ENCODE results near the gene FLRT1.

FLRT1 gene

DNA sequence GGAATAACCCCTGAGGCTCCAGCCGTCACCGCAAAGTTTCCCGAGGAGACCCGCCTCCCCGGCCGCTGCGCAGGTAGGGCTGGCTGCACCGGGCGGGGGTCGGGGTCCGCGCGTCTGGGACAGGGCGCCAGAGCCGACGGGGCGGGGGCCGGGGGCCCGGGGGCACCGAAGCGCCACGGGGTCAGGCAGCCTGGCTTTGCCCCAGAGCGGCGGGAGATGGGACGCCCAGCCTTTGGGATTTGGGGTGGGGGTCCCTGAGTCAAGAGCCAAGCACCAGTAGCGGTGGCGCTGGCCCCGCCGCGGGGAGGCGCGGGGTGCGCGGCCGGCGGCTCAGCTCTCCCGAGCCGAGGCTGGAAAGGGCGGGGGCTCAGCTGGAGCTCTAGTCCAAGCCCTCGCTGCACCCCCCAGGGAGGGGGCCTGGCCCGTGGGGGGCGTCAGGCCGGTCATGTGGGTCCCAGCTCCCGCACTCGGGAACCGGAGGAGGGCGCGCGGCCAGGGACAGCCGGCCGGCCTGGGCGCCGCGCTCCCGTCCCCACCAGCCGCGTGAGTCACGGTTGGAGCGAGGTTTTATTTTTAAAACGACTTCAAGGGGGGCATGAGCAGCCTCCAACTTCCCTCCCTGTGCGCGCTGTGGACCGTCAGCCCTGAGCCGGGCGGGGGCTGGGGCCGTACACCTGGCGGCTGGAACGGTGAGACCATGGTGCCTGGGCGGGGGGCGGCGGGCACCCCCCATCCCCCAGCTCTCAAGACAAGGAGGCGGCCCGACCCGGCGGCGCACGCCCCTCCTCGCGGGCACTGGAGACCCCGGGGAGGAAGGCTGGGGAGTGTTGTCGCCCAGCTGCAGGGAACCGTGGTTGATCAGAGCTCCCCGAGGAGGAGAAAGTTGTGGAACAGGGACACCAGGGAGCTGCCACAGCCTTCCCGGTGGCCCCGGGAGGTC is 626 bp downstream of the FLRT1 start:
- no peak overlapping the region for H3K56ac ChIP-seq (ENCODE audit: low read length)
- no peak overlapping the region for H4K5ac ChIP-seq (ENCODE audit: low read length)
- no peak overlapping the region for H2BK5ac ChIP-seq (ENCODE audit: low read length)
- H3K4me2 ChIP-seq (ENCODE audit: low read length), result peak overlapping the region; percentile 20
- H3K23ac ChIP-seq (ENCODE audit: low read length), result peak overlapping the region; percentile 1
- no peak overlapping the region for H2BK120ac ChIP-seq (ENCODE audit: low read depth, low read length)
- H3K4ac ChIP-seq (ENCODE audit: low read depth, low read length), result no peak overlapping the region
- H2BK15ac ChIP-seq (replicated peaks; ENCODE audit: low read depth), result no peak overlapping the region
- no peak overlapping the region for H3K9ac ChIP-seq (ENCODE audit: low read length)
- no peak overlapping the region for H3K4me3 ChIP-seq (ENCODE audit: low read length)
- H3K18ac ChIP-seq (ENCODE audit: low read length), result no peak overlapping the region
- no peaks in the 10 kb centered on the region for H3K36me3 ChIP-seq (ENCODE audit: control insufficient read depth, insufficient read depth, low read length)
- H3K4me1 ChIP-seq (ENCODE audit: control insufficient read depth, low read depth, low read length), result no peaks in the 10 kb centered on the region
- H3K27ac ChIP-seq (ENCODE audit: low read depth, low read length), result no peak overlapping the region
- no peaks in the 10 kb centered on the region for H3K79me2 ChIP-seq (ENCODE audit: control insufficient read depth, insufficient read depth, low read length)
- H3K27me3 ChIP-seq (ENCODE audit: insufficient read depth, low read length, poor library complexity), result peaks cover 28% of the 10 kb centered on the region
- H3K79me1 ChIP-seq (ENCODE audit: low read length), result no peaks in the 10 kb centered on the region
- no CpG with 5 or more reads among the region's 85 CpGs for WGBS (ENCODE audit: extremely low coverage, insufficient coverage, low lambda C conversion rate)
- H2AK5ac ChIP-seq (ENCODE audit: low read length), result no peak overlapping the region
- no peak overlapping the region for H4K8ac ChIP-seq (ENCODE audit: low read depth, low read length)
- DNase-seq, result no peak

DNA sequence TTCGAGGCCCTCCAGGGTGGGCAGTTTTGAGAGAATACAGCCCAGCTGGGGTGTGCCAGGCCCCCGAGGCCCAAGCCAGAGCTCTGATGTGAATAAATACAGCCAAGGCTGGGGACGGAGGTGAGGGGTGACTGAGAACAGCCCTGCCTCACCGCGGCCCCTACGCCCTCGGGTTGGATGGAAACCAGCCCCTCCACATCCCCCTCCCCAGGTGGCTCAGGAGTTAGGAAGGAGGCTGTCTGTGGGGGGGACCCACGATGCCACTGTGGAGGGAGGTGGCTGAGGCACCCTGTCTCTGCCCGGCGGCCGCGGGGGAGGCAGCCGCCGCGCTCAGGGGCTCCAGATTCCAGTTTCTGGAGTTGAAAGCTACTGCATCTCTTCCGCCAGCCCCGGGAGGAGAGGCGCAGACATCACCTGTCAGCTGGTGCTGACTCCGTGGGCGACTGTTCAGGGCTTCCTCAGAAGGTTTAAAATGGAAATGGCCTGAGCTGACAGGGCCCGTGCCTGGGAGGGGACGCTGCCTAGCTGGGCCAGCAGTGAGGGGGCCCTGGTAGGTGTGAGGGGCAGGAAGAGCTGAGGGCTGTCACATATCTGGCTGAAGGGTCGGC is 1.4 kb downstream of the FLRT1 start:
- no peaks in the 10 kb centered on the region for H3K79me1 ChIP-seq (ENCODE audit: low read length)
- no peak overlapping the region for H2BK15ac ChIP-seq (replicated peaks; ENCODE audit: low read depth)
- peak overlapping the region; percentile 1 for H3K23ac ChIP-seq (ENCODE audit: low read length)
- no peak overlapping the region for H3K4me3 ChIP-seq (ENCODE audit: low read length)
- H3K27ac ChIP-seq (ENCODE audit: low read depth, low read length), result no peak overlapping the region
- no peak overlapping the region for H2BK5ac ChIP-seq (ENCODE audit: low read length)
- no peaks in the 10 kb centered on the region for H3K36me3 ChIP-seq (ENCODE audit: control insufficient read depth, insufficient read depth, low read length)
- no peak overlapping the region for H3K9ac ChIP-seq (ENCODE audit: low read length)
- H4K5ac ChIP-seq (ENCODE audit: low read length), result no peak overlapping the region
- DNase-seq, result no peak
- no peak overlapping the region for H2BK120ac ChIP-seq (ENCODE audit: low read depth, low read length)
- no peak overlapping the region for H4K8ac ChIP-seq (ENCODE audit: low read depth, low read length)
- no peak overlapping the region for H3K18ac ChIP-seq (ENCODE audit: low read length)
- no peak overlapping the region for H2AK5ac ChIP-seq (ENCODE audit: low read length)
- H3K56ac ChIP-seq (ENCODE audit: low read length), result no peak overlapping the region
- no peak overlapping the region for H3K4me2 ChIP-seq (ENCODE audit: low read length)
- peaks cover 28% of the 10 kb centered on the region for H3K27me3 ChIP-seq (ENCODE audit: insufficient read depth, low read length, poor library complexity)
- no peak overlapping the region for H3K4ac ChIP-seq (ENCODE audit: low read depth, low read length)
- no peaks in the 10 kb centered on the region for H3K79me2 ChIP-seq (ENCODE audit: control insufficient read depth, insufficient read depth, low read length)
- H3K4me1 ChIP-seq (ENCODE audit: control insufficient read depth, low read depth, low read length), result no peaks in the 10 kb centered on the region
- WGBS (ENCODE audit: extremely low coverage, insufficient coverage, low lambda C conversion rate), result no CpG with 5 or more reads among the region's 23 CpGs

DNA sequence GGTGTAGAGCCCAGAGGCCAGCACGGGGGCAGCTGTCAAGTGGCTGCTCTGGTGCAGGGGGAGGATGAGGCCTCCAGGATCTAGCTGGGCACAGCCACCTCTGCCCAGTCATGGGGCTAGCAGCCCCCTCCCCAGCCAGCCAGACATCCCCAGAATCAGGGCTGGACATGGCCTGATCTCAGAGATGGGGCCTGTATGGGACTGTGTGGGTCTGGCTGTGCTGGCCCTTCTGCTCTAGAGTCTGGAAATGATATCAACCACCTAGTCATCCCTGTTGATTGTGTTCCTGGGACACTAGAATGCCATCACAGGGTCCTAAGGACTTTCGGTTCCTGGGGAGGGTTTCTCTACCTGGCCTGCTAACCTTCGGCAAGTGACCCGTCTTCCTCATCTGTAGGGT is 2.8 kb downstream of the FLRT1 start:
- no peak overlapping the region for H3K9ac ChIP-seq (ENCODE audit: low read length)
- no peak overlapping the region for H3K18ac ChIP-seq (ENCODE audit: low read length)
- H3K23ac ChIP-seq (ENCODE audit: low read length), result no peak overlapping the region
- DNase-seq, result no peak
- H2BK5ac ChIP-seq (ENCODE audit: low read length), result no peak overlapping the region
- H4K5ac ChIP-seq (ENCODE audit: low read length), result no peak overlapping the region
- H3K4me2 ChIP-seq (ENCODE audit: low read length), result no peak overlapping the region
- H2BK120ac ChIP-seq (ENCODE audit: low read depth, low read length), result no peak overlapping the region
- no peak overlapping the region for H3K4ac ChIP-seq (ENCODE audit: low read depth, low read length)
- H3K36me3 ChIP-seq (ENCODE audit: control insufficient read depth, insufficient read depth, low read length), result no peaks in the 10 kb centered on the region
- no peak overlapping the region for H3K27ac ChIP-seq (ENCODE audit: low read depth, low read length)
- H3K79me2 ChIP-seq (ENCODE audit: control insufficient read depth, insufficient read depth, low read length), result no peaks in the 10 kb centered on the region
- no peaks in the 10 kb centered on the region for H3K79me1 ChIP-seq (ENCODE audit: low read length)
- no peak overlapping the region for H4K8ac ChIP-seq (ENCODE audit: low read depth, low read length)
- WGBS (ENCODE audit: extremely low coverage, insufficient coverage, low lambda C conversion rate), result no CpG with 5 or more reads among the region's 4 CpGs
- H2BK15ac ChIP-seq (replicated peaks; ENCODE audit: low read depth), result no peak overlapping the region
- H3K4me1 ChIP-seq (ENCODE audit: control insufficient read depth, low read depth, low read length), result no peaks in the 10 kb centered on the region
- H3K4me3 ChIP-seq (ENCODE audit: low read length), result no peak overlapping the region
- no peak overlapping the region for H2AK5ac ChIP-seq (ENCODE audit: low read length)
- H3K56ac ChIP-seq (ENCODE audit: low read length), result no peak overlapping the region
- peaks cover 28% of the 10 kb centered on the region for H3K27me3 ChIP-seq (ENCODE audit: insufficient read depth, low read length, poor library complexity)

DNA sequence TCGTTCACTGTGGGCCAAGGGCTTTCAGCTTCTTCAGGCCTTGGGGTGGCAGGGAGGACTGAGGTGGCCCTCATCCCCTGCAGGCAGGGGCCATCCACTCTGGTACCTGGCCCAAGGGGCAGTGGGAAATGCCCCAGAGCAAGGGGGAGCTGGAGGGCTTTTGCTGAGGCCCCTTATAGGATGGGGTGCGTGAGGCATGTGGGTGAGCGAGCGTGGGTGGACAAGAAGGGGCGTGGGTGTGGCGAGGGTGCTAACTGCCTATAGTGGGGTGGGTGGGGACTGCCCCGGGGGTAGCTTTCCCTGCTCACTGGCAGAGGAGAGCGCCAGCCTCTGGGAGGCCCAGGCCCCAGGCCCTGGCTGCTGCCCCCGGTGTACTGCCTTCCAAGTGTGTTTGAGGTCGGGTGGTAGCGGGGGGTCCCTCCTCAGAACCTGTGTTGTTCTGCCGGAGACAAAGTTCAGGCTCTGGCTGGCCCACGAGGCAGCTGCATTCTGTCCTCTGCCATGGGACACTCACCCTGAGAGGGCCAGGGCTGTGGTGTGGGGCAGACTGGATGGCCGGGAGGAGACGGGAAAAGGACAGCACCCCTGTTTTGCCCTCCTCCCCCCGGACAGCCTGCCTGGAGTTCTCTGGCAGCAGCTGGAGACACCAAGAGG is 3.4 kb downstream of the FLRT1 start:
- WGBS (ENCODE audit: extremely low coverage, insufficient coverage, low lambda C conversion rate), result no CpG with 5 or more reads among the region's 16 CpGs
- no peak overlapping the region for H3K27ac ChIP-seq (ENCODE audit: low read depth, low read length)
- H3K4me2 ChIP-seq (ENCODE audit: low read length), result no peak overlapping the region
- H3K23ac ChIP-seq (ENCODE audit: low read length), result no peak overlapping the region
- no peaks in the 10 kb centered on the region for H3K36me3 ChIP-seq (ENCODE audit: control insufficient read depth, insufficient read depth, low read length)
- DNase-seq, result no peak
- no peak overlapping the region for H4K8ac ChIP-seq (ENCODE audit: low read depth, low read length)
- H3K9ac ChIP-seq (ENCODE audit: low read length), result no peak overlapping the region
- H3K4me3 ChIP-seq (ENCODE audit: low read length), result no peak overlapping the region
- H2BK5ac ChIP-seq (ENCODE audit: low read length), result no peak overlapping the region
- H3K27me3 ChIP-seq (ENCODE audit: insufficient read depth, low read length, poor library complexity), result peaks cover 28% of the 10 kb centered on the region
- H3K18ac ChIP-seq (ENCODE audit: low read length), result no peak overlapping the region
- no peak overlapping the region for H4K5ac ChIP-seq (ENCODE audit: low read length)
- H2BK15ac ChIP-seq (replicated peaks; ENCODE audit: low read depth), result no peak overlapping the region
- H3K56ac ChIP-seq (ENCODE audit: low read length), result no peak overlapping the region
- H3K4me1 ChIP-seq (ENCODE audit: control insufficient read depth, low read depth, low read length), result no peaks in the 10 kb centered on the region
- no peaks in the 10 kb centered on the region for H3K79me2 ChIP-seq (ENCODE audit: control insufficient read depth, insufficient read depth, low read length)
- H2AK5ac ChIP-seq (ENCODE audit: low read length), result no peak overlapping the region
- no peak overlapping the region for H2BK120ac ChIP-seq (ENCODE audit: low read depth, low read length)
- H3K4ac ChIP-seq (ENCODE audit: low read depth, low read length), result no peak overlapping the region
- no peaks in the 10 kb centered on the region for H3K79me1 ChIP-seq (ENCODE audit: low read length)

DNA sequence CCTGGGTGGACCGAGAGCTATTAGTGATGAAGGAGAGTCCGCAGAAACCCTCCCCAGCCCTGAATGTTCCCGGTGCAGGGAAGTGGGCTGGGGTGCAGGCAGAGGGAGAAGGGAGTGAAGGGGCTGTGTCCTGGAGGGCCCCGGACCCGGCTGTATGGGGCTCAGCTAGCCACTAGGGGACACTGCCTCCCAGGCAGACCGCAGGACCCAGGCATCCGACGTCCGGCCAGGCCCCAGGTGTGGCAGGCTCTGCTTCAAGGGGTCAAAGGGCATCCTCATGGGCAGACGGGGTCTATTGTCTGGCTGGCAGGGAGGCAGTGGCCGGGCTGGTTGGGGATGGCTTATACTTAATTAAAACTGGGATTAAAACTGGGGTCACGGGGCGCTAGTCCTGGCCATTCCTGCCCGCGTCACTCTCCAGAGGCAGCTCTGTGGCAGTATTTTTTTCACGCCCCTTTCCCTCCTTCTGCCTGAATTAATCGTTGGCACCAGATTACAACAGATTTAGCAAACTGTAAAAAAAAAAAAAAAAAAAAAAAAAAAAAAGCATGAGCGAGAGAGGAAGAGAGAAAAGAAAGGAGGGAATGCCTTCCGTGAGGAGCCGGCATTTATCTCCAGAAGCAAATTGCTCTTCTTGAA is 5.1 kb downstream of the FLRT1 start:
- H3K9ac ChIP-seq (ENCODE audit: low read length), result no peak overlapping the region
- WGBS (ENCODE audit: extremely low coverage, insufficient coverage, low lambda C conversion rate), result no CpG with 5 or more reads among the region's 20 CpGs
- no peaks in the 10 kb centered on the region for H3K36me3 ChIP-seq (ENCODE audit: control insufficient read depth, insufficient read depth, low read length)
- no peak overlapping the region for H2BK120ac ChIP-seq (ENCODE audit: low read depth, low read length)
- no peak overlapping the region for H2BK15ac ChIP-seq (replicated peaks; ENCODE audit: low read depth)
- H3K4ac ChIP-seq (ENCODE audit: low read depth, low read length), result no peak overlapping the region
- H3K4me2 ChIP-seq (ENCODE audit: low read length), result no peak overlapping the region
- H3K23ac ChIP-seq (ENCODE audit: low read length), result no peak overlapping the region
- H3K27ac ChIP-seq (ENCODE audit: low read depth, low read length), result no peak overlapping the region
- no peak overlapping the region for H3K56ac ChIP-seq (ENCODE audit: low read length)
- no peak overlapping the region for H4K8ac ChIP-seq (ENCODE audit: low read depth, low read length)
- no peaks in the 10 kb centered on the region for H3K79me2 ChIP-seq (ENCODE audit: control insufficient read depth, insufficient read depth, low read length)
- no peak overlapping the region for H2BK5ac ChIP-seq (ENCODE audit: low read length)
- H3K4me1 ChIP-seq (ENCODE audit: control insufficient read depth, low read depth, low read length), result no peaks in the 10 kb centered on the region
- no peak for DNase-seq
- no peak overlapping the region for H4K5ac ChIP-seq (ENCODE audit: low read length)
- H3K18ac ChIP-seq (ENCODE audit: low read length), result no peak overlapping the region
- H3K79me1 ChIP-seq (ENCODE audit: low read length), result no peaks in the 10 kb centered on the region
- no peak overlapping the region for H3K4me3 ChIP-seq (ENCODE audit: low read length)
- peaks cover 17% of the 10 kb centered on the region for H3K27me3 ChIP-seq (ENCODE audit: insufficient read depth, low read length, poor library complexity)
- H2AK5ac ChIP-seq (ENCODE audit: low read length), result no peak overlapping the region
